Neural progenitor cell (in vitro differentiated cells): ENCODE measurements around the gene P2RX4. TPM values are rescaled to one million over a fixed set of nuclear protein-coding genes. Genes with fewer than 3 reads are reported as not detected.

ENCODE experiments used
- DNase-seq: peaks from one replicate; pipeline ENCODE4 v3.0.0-alpha.2; 2016; ENCODE audit warnings: low spot score
- H2AFZ ChIP-seq: fragments of 200-600 bp; sonication (generic); replicated peaks from 2 replicates; pipeline ENCODE4 v1.6.1; 2016; ENCODE audit warnings: antibody characterized with exemption
- H3F3A ChIP-seq: fragments of 200-600 bp; sonication (generic); 2 replicates; pipeline ENCODE4 v1.6.1; 2016; ENCODE audit warnings: antibody characterized with exemption, low read depth
- H3K27ac ChIP-seq: fragments of 200-600 bp; sonication (generic); 2 replicates; pipeline ENCODE4 v1.5.1; 2016; ENCODE audit warnings: mild to moderate bottlenecking
- H3K27me3 ChIP-seq: fragments of 200-600 bp; sonication (generic); 2 replicates; pipeline ENCODE4 v1.6.1; 2016; ENCODE audit warnings: mild to moderate bottlenecking, moderate library complexity
- H3K36me3 ChIP-seq: fragments of 200-600 bp; sonication (generic); 2 replicates; pipeline ENCODE4 v1.5.1; 2016
- H3K4me1 ChIP-seq: fragments of 200-600 bp; sonication (generic); 2 replicates; pipeline ENCODE4 v1.6.1; 2016; ENCODE audit warnings: mixed run types
- H3K4me2 ChIP-seq: fragments of 200-600 bp; sonication (generic); 2 replicates; pipeline ENCODE4 v1.6.1; 2016
- H3K4me3 ChIP-seq: fragments of 200-600 bp; sonication (generic); 2 replicates; pipeline ENCODE4 v1.5.1; 2016
- H3K79me2 ChIP-seq: fragments of 200-600 bp; sonication (generic); 2 replicates; pipeline ENCODE4 v1.6.1; 2016; ENCODE audit warnings: low read depth
- H3K9ac ChIP-seq: fragments of 200-600 bp; sonication (generic); 2 replicates; pipeline ENCODE4 v1.6.1; 2016
- H3K9me3 ChIP-seq: fragments of 200-600 bp; sonication (generic); 2 replicates; pipeline ENCODE4 v1.5.1; 2016; ENCODE audit warnings: low read depth
- H4K20me1 ChIP-seq: fragments of 200-600 bp; sonication (generic); 2 replicates; pipeline ENCODE4 v1.6.1; 2016; ENCODE audit warnings: low read depth
- H3K27ac Mint-ChIP-seq: 3 replicates; pipeline ENCODE4 v1.8.0; 2021; ENCODE audit warnings: mixed read lengths
- H3K27me3 Mint-ChIP-seq: 2 replicates; pipeline ENCODE4 v1.8.0; 2022; ENCODE audit warnings: low read depth, mild to moderate bottlenecking, inconsistent platforms, moderate library complexity, mixed read lengths; ENCODE audit not compliant: insufficient read depth
- H3K36me3 Mint-ChIP-seq: 3 replicates; pipeline ENCODE4 v1.8.0; 2021; ENCODE audit warnings: mixed read lengths
- H3K4me1 Mint-ChIP-seq: 3 replicates; pipeline ENCODE4 v1.8.0; 2021; ENCODE audit warnings: mixed read lengths
- H3K4me3 Mint-ChIP-seq: 3 replicates; pipeline ENCODE4 v1.8.0; 2021; ENCODE audit warnings: mild to moderate bottlenecking, moderate library complexity, mixed read lengths
- H3K9me3 Mint-ChIP-seq: 3 replicates; pipeline ENCODE4 v1.8.0; 2020; ENCODE audit warnings: mixed read lengths
- EZH2 ChIP-seq: fragments of 200-600 bp; sonication (generic); IDR thresholded peaks from 2 replicates; pipeline ENCODE4 v1.6.1; 2017; ENCODE audit warnings: antibody characterized with exemption, mild to moderate bottlenecking, moderate library complexity
- EZH2phosphoT487 ChIP-seq: fragments of 200-600 bp; sonication (generic); IDR thresholded peaks from 2 replicates; pipeline ENCODE4 v1.6.1; 2017; ENCODE audit warnings: antibody characterized with exemption
- total RNA-seq: library from RNA; depleted of rRNA; stranded (reverse); fragments of >200 nt; gene quantifications from 2 replicates; pipeline ENCODE4 v1.2.3, GENCODE V29; 2015; ENCODE audit warnings: low replicate concordance
- TF ChIP-seq, protein P1 (sequence below): fragments of 200-600 bp; sonication (generic); IDR thresholded peaks from 2 replicates; pipeline ENCODE4 v1.5.1; 2017; ENCODE audit warnings: antibody characterized with exemption, mild to moderate bottlenecking

P2RX4 gene
- total RNA-seq, 1 donor from 2014 or later, result 10.3 TPM

- H3K4me3 ChIP-seq, result no peak overlapping the region
- no peaks in the 10 kb centered on the region for H3K36me3 ChIP-seq
- TF ChIP-seq EZH2phosphoT487 (no peak), EZH2 (no peak)
- TF ChIP-seq, protein P1, sequence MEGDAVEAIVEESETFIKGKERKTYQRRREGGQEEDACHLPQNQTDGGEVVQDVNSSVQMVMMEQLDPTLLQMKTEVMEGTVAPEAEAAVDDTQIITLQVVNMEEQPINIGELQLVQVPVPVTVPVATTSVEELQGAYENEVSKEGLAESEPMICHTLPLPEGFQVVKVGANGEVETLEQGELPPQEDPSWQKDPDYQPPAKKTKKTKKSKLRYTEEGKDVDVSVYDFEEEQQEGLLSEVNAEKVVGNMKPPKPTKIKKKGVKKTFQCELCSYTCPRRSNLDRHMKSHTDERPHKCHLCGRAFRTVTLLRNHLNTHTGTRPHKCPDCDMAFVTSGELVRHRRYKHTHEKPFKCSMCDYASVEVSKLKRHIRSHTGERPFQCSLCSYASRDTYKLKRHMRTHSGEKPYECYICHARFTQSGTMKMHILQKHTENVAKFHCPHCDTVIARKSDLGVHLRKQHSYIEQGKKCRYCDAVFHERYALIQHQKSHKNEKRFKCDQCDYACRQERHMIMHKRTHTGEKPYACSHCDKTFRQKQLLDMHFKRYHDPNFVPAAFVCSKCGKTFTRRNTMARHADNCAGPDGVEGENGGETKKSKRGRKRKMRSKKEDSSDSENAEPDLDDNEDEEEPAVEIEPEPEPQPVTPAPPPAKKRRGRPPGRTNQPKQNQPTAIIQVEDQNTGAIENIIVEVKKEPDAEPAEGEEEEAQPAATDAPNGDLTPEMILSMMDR, result no peak
- H3K4me2 ChIP-seq, result no peak overlapping the region
- H3F3A ChIP-seq, result no peaks in the 10 kb centered on the region
- DNase-seq, result no peak
- Mint-ChIP-seq H3K27me3 (peaks cover 6% of the 10 kb centered on the region), H3K4me1 (peaks cover 11% of the 10 kb centered on the region), H3K4me3 (no peak overlapping the region), H3K9me3 (no peaks in the 10 kb centered on the region), H3K36me3 (no peaks in the 10 kb centered on the region), H3K27ac (no peak overlapping the region)
- no peak overlapping the region for H2AFZ ChIP-seq
- no peak overlapping the region for H3K9ac ChIP-seq
- H3K27me3 ChIP-seq, result no peaks in the 10 kb centered on the region
- H3K4me1 ChIP-seq, result no peaks in the 10 kb centered on the region
- no peaks in the 10 kb centered on the region for H3K9me3 ChIP-seq
- no peak overlapping the region for H3K27ac ChIP-seq
- H4K20me1 ChIP-seq, result no peaks in the 10 kb centered on the region
- H3K79me2 ChIP-seq, result no peaks in the 10 kb centered on the region
Measured at GRCh38 chr12:121167951-121168350, 42.0 kb upstream of the P2RX4 start.

GRCh38 chr12:121170151-121170550 is 39.8 kb upstream of the P2RX4 start:
- Histone ChIP-seq H2AFZ (no peak overlapping the region), H3K9ac (no peak overlapping the region), H4K20me1 (no peaks in the 10 kb centered on the region), H3K4me1 (no peaks in the 10 kb centered on the region), H3F3A (no peaks in the 10 kb centered on the region), H3K27me3 (no peaks in the 10 kb centered on the region), H3K9me3 (no peaks in the 10 kb centered on the region), H3K36me3 (no peaks in the 10 kb centered on the region), H3K4me3 (no peak overlapping the region), H3K79me2 (no peaks in the 10 kb centered on the region), H3K4me2 (no peak overlapping the region), H3K27ac (no peak overlapping the region)
- TF ChIP-seq EZH2phosphoT487 (no peak), EZH2 (no peak)
- TF ChIP-seq, protein P1, result no peak
- Mint-ChIP-seq H3K36me3 (no peaks in the 10 kb centered on the region), H3K4me3 (no peak overlapping the region), H3K4me1 (peaks cover 11% of the 10 kb centered on the region), H3K27me3 (peaks cover 4% of the 10 kb centered on the region), H3K9me3 (no peaks in the 10 kb centered on the region), H3K27ac (no peak overlapping the region)
- DNase-seq, result peak; percentile 15

DNA sequence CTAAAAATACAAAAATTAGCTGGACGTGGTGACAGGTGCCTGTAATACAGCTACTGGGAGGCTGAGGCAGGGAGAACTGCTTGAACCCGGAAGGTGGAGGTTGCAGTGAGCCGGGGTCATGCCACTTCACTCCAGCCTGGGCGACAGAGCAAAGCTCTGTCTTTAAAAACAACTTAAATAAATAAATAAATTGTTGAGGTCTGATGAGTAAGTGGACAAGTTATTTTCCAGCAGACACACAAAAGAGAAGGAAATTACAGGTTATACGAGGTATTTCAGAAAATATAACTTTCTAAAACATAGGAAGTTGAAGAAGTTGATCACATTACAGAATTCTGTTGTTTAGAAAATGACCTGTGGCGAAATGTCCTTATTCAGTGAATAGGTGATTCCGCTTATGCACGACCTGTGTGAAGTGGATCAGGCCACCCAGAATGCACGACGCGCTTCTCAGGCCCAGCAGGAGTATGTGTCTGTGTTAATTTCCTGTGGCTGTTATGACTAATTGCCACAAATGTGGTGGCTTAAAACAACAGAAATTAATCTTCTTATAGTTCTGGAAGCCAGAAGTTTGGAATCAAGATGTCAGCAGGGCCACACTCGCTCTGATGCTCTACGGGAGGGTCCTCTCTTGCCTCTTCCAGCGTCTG is 39.2 kb upstream of the P2RX4 start:
- H3K4me3 Mint-ChIP-seq, result no peak overlapping the region
- DNase-seq, result no peak
- peaks cover 14% of the 10 kb centered on the region for H3K4me1 Mint-ChIP-seq
- Histone ChIP-seq H3K27me3 (no peaks in the 10 kb centered on the region), H3F3A (no peaks in the 10 kb centered on the region), H2AFZ (no peak overlapping the region), H3K4me3 (no peak overlapping the region), H3K4me2 (no peak overlapping the region), H3K79me2 (no peaks in the 10 kb centered on the region), H4K20me1 (no peaks in the 10 kb centered on the region), H3K9ac (no peak overlapping the region), H3K9me3 (no peaks in the 10 kb centered on the region), H3K4me1 (no peaks in the 10 kb centered on the region), H3K27ac (no peak overlapping the region), H3K36me3 (no peaks in the 10 kb centered on the region)
- H3K27ac Mint-ChIP-seq, result no peak overlapping the region
- H3K9me3 Mint-ChIP-seq, result no peaks in the 10 kb centered on the region
- H3K36me3 Mint-ChIP-seq, result no peaks in the 10 kb centered on the region
- TF ChIP-seq EZH2 (no peak), EZH2phosphoT487 (no peak)
- TF ChIP-seq, protein P1, result no peak
- peaks cover 3% of the 10 kb centered on the region for H3K27me3 Mint-ChIP-seq
